GM21423 (cell line): Measurements from ENCODE around the gene RAP1GAP2.
"Not testable (repeated sequence)": the region's sequence is repeated elsewhere in the genome, so short reads cannot be mapped to it uniquely, and the experiment has no call there.

Experiments used
- ATAC-seq: cut with Tn5 transposase; IDR thresholded peaks from one replicate; pipeline ENCODE4 v1.9.1; 2021; ENCODE audit warnings: mild to moderate bottlenecking, moderate library complexity; ENCODE audit not compliant: unreplicated experiment

RAP1GAP2 gene

DNA sequence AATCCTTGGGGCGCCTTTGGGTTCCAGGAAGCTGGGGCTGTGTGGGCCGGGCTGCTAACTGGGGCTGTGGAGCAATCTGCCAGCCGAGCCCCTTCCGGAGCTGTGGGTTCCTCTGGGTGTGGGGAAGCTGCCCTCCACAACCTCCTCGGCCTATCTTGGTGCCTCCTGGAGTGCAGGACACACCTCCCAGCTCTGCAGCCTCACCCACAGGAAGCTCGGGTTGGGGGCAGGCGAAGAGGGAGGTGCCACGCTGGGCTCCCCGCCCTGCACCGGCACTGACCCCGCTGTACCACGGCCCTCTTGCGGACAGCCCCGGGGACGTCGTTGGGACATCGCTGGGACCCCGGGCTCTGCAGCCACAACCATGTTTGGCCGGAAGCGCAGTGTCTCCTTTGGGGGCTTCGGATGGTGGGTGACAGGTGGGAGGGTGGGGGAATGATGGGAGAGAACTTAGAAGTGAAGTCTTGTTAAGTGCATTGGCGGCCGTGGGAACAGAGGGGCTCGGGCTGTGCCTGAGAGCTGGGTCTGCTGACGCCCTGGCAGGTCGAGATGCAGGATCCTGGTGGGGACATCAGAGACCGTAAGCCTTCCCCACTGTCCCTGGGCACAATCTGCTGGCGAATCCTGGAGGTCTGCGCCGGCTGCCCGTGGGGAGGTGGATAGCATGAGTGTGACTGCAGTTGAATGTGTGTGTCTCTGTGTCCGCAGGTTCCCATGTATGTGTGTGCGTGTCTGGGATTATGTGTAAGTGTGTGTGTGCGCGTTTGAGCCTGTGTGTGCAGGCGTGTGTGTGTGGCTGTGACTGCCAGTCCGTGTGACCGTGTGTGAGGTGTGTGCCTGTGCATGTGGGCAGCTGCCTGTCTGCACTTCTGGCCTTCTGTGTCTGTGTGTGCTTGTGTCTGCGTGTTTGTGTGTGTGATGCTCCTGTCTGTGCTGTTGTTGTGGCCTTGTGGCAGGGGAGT lies at the start of gene RAP1GAP2:
TSS of gene RAP1GAP2 (plus strand) at position 275 of the 962 bp plus-strand sequence. CDS start at position 365, 90 bp downstream.
- no peak for ATAC-seq

DNA sequence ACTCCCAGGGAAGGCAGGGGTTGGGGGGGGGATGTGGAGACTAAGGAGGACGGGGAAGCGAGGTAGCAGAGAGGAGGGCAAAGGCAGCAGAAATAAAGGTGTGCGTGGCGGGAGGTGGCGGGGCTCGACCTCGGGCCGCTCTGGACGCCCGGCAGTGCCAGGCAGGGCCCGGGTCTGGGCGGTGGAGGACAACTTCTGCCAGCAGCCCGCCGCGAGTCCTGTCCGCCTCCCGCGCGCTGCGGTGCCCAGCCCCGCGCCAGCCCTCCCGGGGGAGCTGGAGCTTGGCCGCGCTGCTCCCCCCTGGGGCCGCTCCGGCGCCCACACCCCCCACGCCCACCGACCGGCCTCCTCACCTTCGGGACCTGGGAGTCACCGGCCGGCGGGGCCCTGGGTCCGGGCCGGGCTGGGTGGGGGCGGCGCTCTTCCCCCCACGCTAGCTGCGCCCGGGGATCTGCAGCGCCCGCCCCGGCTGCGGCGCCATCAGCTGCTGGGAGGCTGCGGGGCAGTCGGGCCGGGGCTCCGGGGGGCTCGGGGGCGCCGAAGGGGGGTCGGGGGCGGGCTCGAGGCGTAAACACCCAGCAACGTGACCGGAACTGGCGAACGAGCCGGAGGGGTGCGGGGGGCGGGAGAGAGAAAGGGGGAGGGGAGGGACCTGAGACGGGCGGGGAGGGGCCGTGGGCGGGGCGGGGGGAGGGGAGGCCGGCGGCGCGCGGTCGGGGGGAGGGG lies 47.0 kb upstream of the RAP1GAP2 start, which contains the start of gene CCDC92B:
TSS of gene CCDC92B (minus strand) at position 595 of the 726 bp plus-strand sequence. CDS start 14,507 bp downstream, outside the sequence.
- ATAC-seq = no peak

GRCh38 chr17:2749784-2750181 lies 46.5 kb upstream of the RAP1GAP2 start:
- ATAC-seq = peak; percentile 48

DNA sequence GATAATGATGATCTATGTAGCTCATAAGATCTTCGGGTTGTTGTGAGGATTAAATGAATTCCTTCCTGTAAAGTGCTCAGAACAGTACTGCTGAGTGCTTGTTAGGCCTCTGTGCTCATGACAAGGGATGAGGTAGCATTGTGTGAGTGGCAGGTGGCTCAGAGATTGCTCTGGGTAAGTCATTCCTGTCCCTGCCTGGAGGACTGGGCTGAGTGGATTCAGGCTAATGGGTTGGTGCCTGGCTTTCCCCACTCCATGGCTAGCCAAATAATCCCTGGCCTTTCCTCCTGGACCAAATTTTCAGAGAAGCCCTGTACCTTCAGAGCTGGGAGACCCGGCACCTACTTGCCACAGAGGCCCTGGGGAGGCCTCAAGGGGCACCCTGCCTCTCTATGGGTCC lies 45.5 kb upstream of the RAP1GAP2 start:
- no peak for ATAC-seq

- no peak for ATAC-seq
Observed at GRCh38 chr17:2751491-2751890, 44.7 kb upstream of the RAP1GAP2 start.

- no peak for ATAC-seq
Observed at GRCh38 chr17:2755891-2756724, 40.1 kb upstream of the RAP1GAP2 start.

GRCh38 chr17:2758870-2759269 lies 37.4 kb upstream of the RAP1GAP2 start:
- no peak for ATAC-seq

DNA sequence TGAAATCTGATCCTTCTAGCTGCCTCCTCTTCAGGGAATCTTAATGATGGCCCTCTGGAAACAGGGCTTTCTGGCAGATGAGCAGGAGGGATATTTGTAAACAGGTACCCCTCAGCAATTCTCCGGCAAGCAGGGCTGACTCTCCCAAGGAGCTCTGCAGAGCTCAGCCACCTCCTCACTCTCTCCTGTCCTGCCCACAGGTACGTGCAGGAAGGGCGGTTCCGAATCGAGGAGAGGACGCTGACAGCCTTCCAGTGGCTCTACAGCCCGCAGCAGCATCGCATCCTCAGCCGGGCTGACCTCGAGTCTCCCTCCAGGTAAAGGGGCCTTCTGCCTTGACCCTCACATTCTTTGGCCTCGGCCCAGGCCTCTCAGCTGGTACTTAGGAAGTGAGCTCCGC lies 26.1 kb upstream of the RAP1GAP2 start:
- ATAC-seq = no peak

DNA sequence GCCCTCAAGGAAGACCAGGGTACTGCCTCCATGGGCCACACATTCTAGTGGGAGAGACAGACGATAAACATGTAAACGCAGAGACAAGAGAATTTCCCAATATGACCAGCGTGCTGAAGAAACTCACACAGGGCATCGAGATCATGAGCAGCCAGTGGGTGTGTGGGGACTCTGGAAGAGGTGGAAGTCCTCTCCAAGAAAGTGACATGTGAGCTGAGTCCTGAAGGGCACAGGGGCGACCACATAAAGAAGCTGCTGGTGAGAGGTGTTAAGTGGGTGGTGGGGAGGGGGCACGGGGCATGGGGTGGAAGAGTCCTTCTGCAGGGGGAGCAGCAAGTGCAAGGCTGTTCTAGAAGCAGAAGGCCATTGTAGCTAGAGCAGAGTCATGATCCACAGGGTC lies 21.0 kb upstream of the RAP1GAP2 start:
- no peak for ATAC-seq

GRCh38 chr17:2776589-2777241 lies 19.5 kb upstream of the RAP1GAP2 start:
- ATAC-seq = no peak

DNA sequence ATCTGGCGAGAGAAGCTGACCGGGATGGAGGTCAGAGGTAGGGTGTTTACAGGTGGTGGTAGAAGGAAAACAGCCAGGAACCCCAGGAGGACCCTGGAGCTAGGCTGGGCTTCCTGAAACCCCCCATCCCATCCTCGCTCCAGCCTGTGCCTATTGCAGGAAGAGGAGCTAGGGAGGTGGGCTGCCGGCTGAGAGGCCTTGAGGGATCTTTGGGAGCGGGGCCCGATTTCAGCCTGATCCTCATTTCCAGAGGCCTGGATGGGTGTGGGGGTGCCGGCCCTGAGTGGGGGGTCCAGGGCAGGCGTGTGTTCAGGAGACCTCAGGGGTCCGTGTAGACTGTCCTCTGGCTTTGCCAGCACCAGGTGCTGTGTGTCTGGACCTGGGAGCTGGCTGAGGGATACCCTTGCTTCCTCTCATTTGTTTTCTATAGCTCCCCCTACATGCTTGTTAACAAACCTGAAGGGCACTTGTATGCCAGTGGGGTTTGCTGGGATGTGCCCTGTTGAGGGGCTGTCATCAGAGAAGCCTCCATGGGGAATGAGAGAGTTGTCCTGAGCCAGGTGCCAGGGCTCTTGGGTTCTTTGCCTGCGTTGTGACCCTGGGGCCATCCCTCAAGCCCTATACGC lies 18.9 kb upstream of the RAP1GAP2 start:
- no peak for ATAC-seq

DNA sequence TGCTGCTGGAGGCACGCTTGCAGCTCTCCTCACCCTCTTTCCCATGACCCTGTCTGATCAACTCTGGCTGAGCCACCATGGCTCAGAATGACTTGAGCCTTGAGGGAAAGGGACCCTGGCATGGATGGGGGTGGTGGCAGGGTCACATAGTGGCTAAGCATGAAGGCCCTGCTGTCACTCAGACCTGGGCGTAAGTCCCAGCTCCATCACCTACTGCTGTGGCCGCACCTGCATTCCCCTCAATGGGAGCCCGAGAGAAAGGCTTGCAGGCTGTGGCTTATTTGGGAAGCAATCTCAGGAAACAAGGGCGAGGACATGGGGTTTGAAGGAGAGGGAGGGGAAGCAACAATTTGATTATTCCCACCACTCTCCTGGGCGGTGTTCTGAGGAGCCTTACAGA lies 17.7 kb upstream of the RAP1GAP2 start:
- ATAC-seq = no peak

- no peak for ATAC-seq
Observed at GRCh38 chr17:2779545-2779944, 16.7 kb upstream of the RAP1GAP2 start.

DNA sequence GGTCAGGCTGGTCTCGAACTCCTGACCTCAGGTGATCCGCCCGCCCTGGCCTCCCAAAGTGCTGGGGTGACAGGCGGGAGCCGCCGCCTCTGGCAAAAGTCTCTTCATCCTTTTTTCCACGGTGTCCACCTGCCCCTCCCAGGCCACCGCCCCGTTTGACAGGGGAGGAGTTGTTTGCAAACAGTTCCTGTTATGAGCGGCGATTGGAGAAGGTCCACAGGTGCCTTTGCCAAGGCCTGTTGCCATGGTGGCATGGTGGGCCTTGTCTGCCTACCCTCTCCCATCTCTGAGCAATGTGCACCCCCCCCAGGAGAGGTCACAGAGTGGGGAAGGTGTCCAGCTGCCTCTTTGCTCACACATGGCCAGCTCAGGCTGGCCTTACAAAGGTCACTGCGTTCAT lies 16.0 kb upstream of the RAP1GAP2 start:
- no peak for ATAC-seq

GRCh38 chr17:2780931-2781454 lies 15.2 kb upstream of the RAP1GAP2 start:
- ATAC-seq = no peak

- ATAC-seq = not testable (repeated sequence)
Observed at GRCh38 chr17:2781598-2781997, 14.6 kb upstream of the RAP1GAP2 start.

- no peak for ATAC-seq
Observed at GRCh38 chr17:2782055-2782454, 14.2 kb upstream of the RAP1GAP2 start.

DNA sequence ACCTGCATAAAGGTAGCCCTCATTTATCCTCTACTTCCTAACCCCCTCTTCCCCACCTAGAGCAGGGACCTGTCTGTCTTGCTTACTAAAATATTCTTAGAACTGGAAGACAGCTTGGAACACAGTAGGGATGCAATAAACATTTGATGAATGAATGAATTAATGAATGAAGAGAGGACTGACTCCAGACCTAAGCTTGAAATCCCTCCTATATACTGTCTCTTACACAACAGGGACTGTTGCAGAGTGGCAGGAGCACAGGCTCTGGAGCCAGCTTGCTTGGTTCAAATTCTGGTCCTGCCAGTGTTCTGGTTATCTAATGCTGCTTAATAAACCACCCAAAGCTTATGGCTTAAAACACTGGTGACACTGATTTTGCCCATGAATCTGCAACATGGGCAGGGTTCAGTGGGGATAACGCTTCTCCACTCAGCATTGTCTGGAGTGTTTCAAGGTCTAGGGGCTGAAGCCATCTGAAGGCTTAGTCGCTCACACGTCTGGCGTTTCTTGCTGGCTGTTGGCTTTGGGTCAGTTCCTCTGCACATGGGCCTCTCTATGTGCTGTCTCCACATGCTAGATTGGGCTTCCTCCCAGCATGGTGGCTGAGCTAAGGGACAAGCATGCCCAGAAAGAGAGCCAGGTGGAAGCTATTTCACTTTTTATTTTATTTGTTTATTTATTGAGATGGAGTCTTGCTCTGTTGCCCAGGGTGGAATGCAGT lies 12.8 kb upstream of the RAP1GAP2 start:
- ATAC-seq = no peak

- ATAC-seq = no peak
Observed at GRCh38 chr17:2784864-2785263, 11.4 kb upstream of the RAP1GAP2 start.
